Measurements from ENCODE around the gene CRACDL.

The CRACDL gene

GRCh38 chr2:98790221-98790620, 145.8 kb downstream of the CRACDL start:
- Histone ChIP-seq H3K79me2 (ENCODE audit: control insufficient read depth, insufficient read depth, low read length, unreplicated experiment) (no peaks in the 10 kb centered on the region), H3K4me1 (ENCODE audit: control insufficient read depth, insufficient read depth, low read length, unreplicated experiment) (peaks cover 5% of the 10 kb centered on the region), H3K27me3 (ENCODE audit: insufficient read depth, low read length) (peaks cover 45% of the 10 kb centered on the region), H2AFZ (ENCODE audit: low read length, unreplicated experiment) (no peak overlapping the region), H3K4me3 (ENCODE audit: low read depth, low read length) (no peak overlapping the region), H3K27ac (ENCODE audit: low read depth, low read length) (no peak overlapping the region), H3K36me3 (ENCODE audit: insufficient read depth, low read length) (no peaks in the 10 kb centered on the region)

- H3K27ac ChIP-seq (ENCODE audit: low read depth, low read length): no peak overlapping the region
- H3K4me1 ChIP-seq (ENCODE audit: control insufficient read depth, insufficient read depth, low read length, unreplicated experiment): no peaks in the 10 kb centered on the region
- no peak overlapping the region for H2AFZ ChIP-seq (ENCODE audit: low read length, unreplicated experiment)
Measured at GRCh38 chr2:98787700-98788099, 148.3 kb downstream of the CRACDL start.

GRCh38 chr2:98786179-98786578, 149.8 kb downstream of the CRACDL start:
- Histone ChIP-seq H3K4me1 (ENCODE audit: control insufficient read depth, insufficient read depth, low read length, unreplicated experiment) (no peaks in the 10 kb centered on the region), H3K79me2 (ENCODE audit: control insufficient read depth, insufficient read depth, low read length, unreplicated experiment) (no peaks in the 10 kb centered on the region), H3K4me3 (ENCODE audit: low read depth, low read length) (no peak overlapping the region), H3K27ac (ENCODE audit: low read depth, low read length) (no peak overlapping the region), H3K36me3 (ENCODE audit: insufficient read depth, low read length) (no peaks in the 10 kb centered on the region), H3K27me3 (ENCODE audit: insufficient read depth, low read length) (peaks cover 74% of the 10 kb centered on the region), H2AFZ (ENCODE audit: low read length, unreplicated experiment) (no peak overlapping the region)

More at GRCh38 chr2:98787700-98788099, 148.3 kb downstream of the CRACDL start:
- Histone ChIP-seq H3K79me2 (ENCODE audit: control insufficient read depth, insufficient read depth, low read length, unreplicated experiment) (no peaks in the 10 kb centered on the region), H3K27me3 (ENCODE audit: insufficient read depth, low read length) (peaks cover 61% of the 10 kb centered on the region), H3K36me3 (ENCODE audit: insufficient read depth, low read length) (no peaks in the 10 kb centered on the region), H3K4me3 (ENCODE audit: low read depth, low read length) (no peak overlapping the region)

- peaks cover 57% of the 10 kb centered on the region for H3K27me3 ChIP-seq (ENCODE audit: insufficient read depth, low read length)
- H3K4me1 ChIP-seq (ENCODE audit: control insufficient read depth, insufficient read depth, low read length, unreplicated experiment): no peaks in the 10 kb centered on the region
- H3K4me3 ChIP-seq (ENCODE audit: low read depth, low read length): no peak overlapping the region
Measured at GRCh38 chr2:98782570-98782969, 153.5 kb downstream of the CRACDL start.

GRCh38 chr2:98781822-98782221, 154.2 kb downstream of the CRACDL start:
- Histone ChIP-seq H2AFZ (ENCODE audit: low read length, unreplicated experiment) (no peak overlapping the region), H3K4me1 (ENCODE audit: control insufficient read depth, insufficient read depth, low read length, unreplicated experiment) (no peaks in the 10 kb centered on the region), H3K79me2 (ENCODE audit: control insufficient read depth, insufficient read depth, low read length, unreplicated experiment) (no peaks in the 10 kb centered on the region), H3K27me3 (ENCODE audit: insufficient read depth, low read length) (peaks cover 50% of the 10 kb centered on the region), H3K4me3 (ENCODE audit: low read depth, low read length) (no peak overlapping the region), H3K27ac (ENCODE audit: low read depth, low read length) (no peak overlapping the region), H3K36me3 (ENCODE audit: insufficient read depth, low read length) (no peaks in the 10 kb centered on the region)

More at GRCh38 chr2:98782570-98782969, 153.5 kb downstream of the CRACDL start:
- Histone ChIP-seq H3K27ac (ENCODE audit: low read depth, low read length) (no peak overlapping the region), H3K36me3 (ENCODE audit: insufficient read depth, low read length) (no peaks in the 10 kb centered on the region), H2AFZ (ENCODE audit: low read length, unreplicated experiment) (no peak overlapping the region), H3K79me2 (ENCODE audit: control insufficient read depth, insufficient read depth, low read length, unreplicated experiment) (no peaks in the 10 kb centered on the region)

- no peaks in the 10 kb centered on the region for H3K79me2 ChIP-seq (ENCODE audit: control insufficient read depth, insufficient read depth, low read length, unreplicated experiment)
- H3K4me3 ChIP-seq (ENCODE audit: low read depth, low read length): no peak overlapping the region
- H2AFZ ChIP-seq (ENCODE audit: low read length, unreplicated experiment): no peak overlapping the region
- no peaks in the 10 kb centered on the region for H3K4me1 ChIP-seq (ENCODE audit: control insufficient read depth, insufficient read depth, low read length, unreplicated experiment)
- H3K36me3 ChIP-seq (ENCODE audit: insufficient read depth, low read length): no peaks in the 10 kb centered on the region
- peaks cover 37% of the 10 kb centered on the region for H3K27me3 ChIP-seq (ENCODE audit: insufficient read depth, low read length)
- no peak overlapping the region for H3K27ac ChIP-seq (ENCODE audit: low read depth, low read length)
Measured at GRCh38 chr2:98778741-98779483, 157.1 kb downstream of the CRACDL start.

GRCh38 chr2:98778151-98778550, 157.9 kb downstream of the CRACDL start:
- H3K79me2 ChIP-seq (ENCODE audit: control insufficient read depth, insufficient read depth, low read length, unreplicated experiment): no peaks in the 10 kb centered on the region
- no peaks in the 10 kb centered on the region for H3K4me1 ChIP-seq (ENCODE audit: control insufficient read depth, insufficient read depth, low read length, unreplicated experiment)
- H3K36me3 ChIP-seq (ENCODE audit: insufficient read depth, low read length): no peaks in the 10 kb centered on the region
- H3K27me3 ChIP-seq (ENCODE audit: insufficient read depth, low read length): peaks cover 39% of the 10 kb centered on the region
- no peak overlapping the region for H3K27ac ChIP-seq (ENCODE audit: low read depth, low read length)
- no peak overlapping the region for H3K4me3 ChIP-seq (ENCODE audit: low read depth, low read length)
- no peak overlapping the region for H2AFZ ChIP-seq (ENCODE audit: low read length, unreplicated experiment)

- H3K27ac ChIP-seq (ENCODE audit: low read depth, low read length): no peak overlapping the region
- H3K4me3 ChIP-seq (ENCODE audit: low read depth, low read length): no peak overlapping the region
- H3K27me3 ChIP-seq (ENCODE audit: insufficient read depth, low read length): peaks cover 44% of the 10 kb centered on the region
- H3K4me1 ChIP-seq (ENCODE audit: control insufficient read depth, insufficient read depth, low read length, unreplicated experiment): no peaks in the 10 kb centered on the region
- H3K36me3 ChIP-seq (ENCODE audit: insufficient read depth, low read length): no peaks in the 10 kb centered on the region
- H3K79me2 ChIP-seq (ENCODE audit: control insufficient read depth, insufficient read depth, low read length, unreplicated experiment): no peaks in the 10 kb centered on the region
- H2AFZ ChIP-seq (ENCODE audit: low read length, unreplicated experiment): no peak overlapping the region
Measured at GRCh38 chr2:98777710-98778109, 158.3 kb downstream of the CRACDL start.

GRCh38 chr2:98777076-98777475, 158.9 kb downstream of the CRACDL start:
- H3K27me3 ChIP-seq (ENCODE audit: insufficient read depth, low read length): peaks cover 44% of the 10 kb centered on the region
- H3K4me1 ChIP-seq (ENCODE audit: control insufficient read depth, insufficient read depth, low read length, unreplicated experiment): no peaks in the 10 kb centered on the region
- no peak overlapping the region for H3K27ac ChIP-seq (ENCODE audit: low read depth, low read length)
- no peak overlapping the region for H3K4me3 ChIP-seq (ENCODE audit: low read depth, low read length)
- no peaks in the 10 kb centered on the region for H3K79me2 ChIP-seq (ENCODE audit: control insufficient read depth, insufficient read depth, low read length, unreplicated experiment)
- H3K36me3 ChIP-seq (ENCODE audit: insufficient read depth, low read length): no peaks in the 10 kb centered on the region
- no peak overlapping the region for H2AFZ ChIP-seq (ENCODE audit: low read length, unreplicated experiment)

GRCh38 chr2:98776136-98776535, 159.9 kb downstream of the CRACDL start:
- H3K4me1 ChIP-seq (ENCODE audit: control insufficient read depth, insufficient read depth, low read length, unreplicated experiment): no peaks in the 10 kb centered on the region
- H3K27me3 ChIP-seq (ENCODE audit: insufficient read depth, low read length): peaks cover 45% of the 10 kb centered on the region

More at GRCh38 chr2:98776136-98776535, 159.9 kb downstream of the CRACDL start:
- Histone ChIP-seq H3K79me2 (ENCODE audit: control insufficient read depth, insufficient read depth, low read length, unreplicated experiment) (no peaks in the 10 kb centered on the region), H2AFZ (ENCODE audit: low read length, unreplicated experiment) (no peak overlapping the region), H3K4me3 (ENCODE audit: low read depth, low read length) (no peak overlapping the region), H3K36me3 (ENCODE audit: insufficient read depth, low read length) (no peaks in the 10 kb centered on the region), H3K27ac (ENCODE audit: low read depth, low read length) (no peak overlapping the region)

All from ACC112 (cell line).